DOHH2 (cell line): Measurements from ENCODE around the gene SCN8A.

Source experiments
- H3F3A ChIP-seq: fragments of 200-600 bp; sonication (generic), shearing (Covaris generic); 2 replicates; pipeline ENCODE4 v1.6.0; 2016; ENCODE audit warnings: antibody characterized with exemption, mild to moderate bottlenecking; ENCODE audit not compliant: control insufficient read depth, insufficient read depth
- H3K27ac ChIP-seq: fragments of 200-600 bp; sonication (generic); 2 replicates; pipeline ENCODE4 v1.5.1; 2014; ENCODE audit warnings: low read depth, mild to moderate bottlenecking, low read length, moderate library complexity
- H3K27me3 ChIP-seq: fragments of 200-600 bp; sonication (generic); 2 replicates; pipeline ENCODE4 v1.6.1; 2014; ENCODE audit warnings: mild to moderate bottlenecking, low read length, mixed read lengths; ENCODE audit not compliant: control insufficient read depth
- H3K36me3 ChIP-seq: fragments of 200-600 bp; sonication (generic); 2 replicates; pipeline ENCODE4 v1.6.1; 2014; ENCODE audit warnings: mild to moderate bottlenecking, low read length, moderate library complexity, mixed read lengths; ENCODE audit not compliant: control insufficient read depth
- H3K4me1 ChIP-seq: fragments of 200-600 bp; sonication (generic); 2 replicates; pipeline ENCODE4 v1.6.1; 2014; ENCODE audit warnings: mild to moderate bottlenecking, low read length, mixed read lengths; ENCODE audit not compliant: control insufficient read depth
- H3K4me2 ChIP-seq: fragments of 200-600 bp; sonication (generic); 2 replicates; pipeline ENCODE4 v1.6.0; 2014; ENCODE audit warnings: mild to moderate bottlenecking, low read length, moderate library complexity
- H3K4me3 ChIP-seq: fragments of 200-600 bp; sonication (generic); 2 replicates; pipeline ENCODE4 v1.5.1; 2014; ENCODE audit warnings: mild to moderate bottlenecking, low read length, mixed read lengths
- H3K79me2 ChIP-seq: fragments of 200-600 bp; sonication (generic); 2 replicates; pipeline ENCODE4 v1.6.1; 2014; ENCODE audit warnings: mild to moderate bottlenecking, low read length, mixed read lengths; ENCODE audit not compliant: control insufficient read depth
- H3K9me2 ChIP-seq: fragments of 200-600 bp; sonication (generic); replicated peaks from 2 replicates; pipeline ENCODE4 v1.6.1; 2014; ENCODE audit warnings: mild to moderate bottlenecking, low read length, mixed read lengths; ENCODE audit not compliant: control insufficient read depth
- H3K9me3 ChIP-seq: fragments of 200-600 bp; sonication (generic); 2 replicates; pipeline ENCODE4 v1.6.1; 2014; ENCODE audit warnings: antibody characterized with exemption, low read length, mixed read lengths; ENCODE audit not compliant: control insufficient read depth, insufficient read depth
- H4K20me1 ChIP-seq: fragments of 200-600 bp; sonication (generic); 2 replicates; pipeline ENCODE4 v1.6.0; 2014; ENCODE audit warnings: low read depth, mild to moderate bottlenecking, antibody characterized with exemption, low read length, moderate library complexity; ENCODE audit not compliant: control insufficient read depth, insufficient read depth
- CTCF ChIP-seq: fragments of 200-600 bp; sonication (generic); IDR thresholded peaks from one replicate; pipeline ENCODE4 v1.5.1; 2014; ENCODE audit warnings: antibody characterized with exemption, mild to moderate bottlenecking, low read depth, low read length; ENCODE audit not compliant: poor library complexity, severe bottlenecking
- EZH2phosphoT487 ChIP-seq: fragments of 200-600 bp; sonication (generic); IDR thresholded peaks from 2 replicates; pipeline ENCODE4 v1.6.1; 2017; ENCODE audit warnings: borderline replicate concordance, mild to moderate bottlenecking, antibody characterized with exemption, low read length, moderate library complexity, mixed read lengths

The SCN8A gene

DNA sequence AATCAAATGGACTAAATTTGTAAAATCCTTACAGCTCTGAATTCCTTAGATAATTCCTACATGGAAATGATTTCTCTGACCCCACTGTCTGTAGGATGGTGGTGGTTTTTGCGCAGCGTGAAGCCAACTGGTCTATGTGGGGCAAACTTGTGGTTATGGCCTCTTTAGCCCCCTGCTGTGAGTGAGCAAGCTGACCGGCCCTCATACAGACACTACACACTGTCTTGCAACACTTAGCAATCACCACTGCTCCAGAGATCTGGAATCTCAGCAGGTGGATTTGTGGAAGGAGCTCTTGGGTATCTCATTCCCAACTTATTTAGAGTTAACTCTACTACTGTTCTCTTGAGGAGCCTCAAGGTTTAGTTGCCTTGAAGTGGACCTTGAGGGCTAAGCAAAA is 70.2 kb downstream of the SCN8A start:
- no peak overlapping the region for H3K4me3 ChIP-seq
- H3K79me2 ChIP-seq = no peaks in the 10 kb centered on the region
- TF ChIP-seq EZH2phosphoT487 = no peak
- no peak for TF ChIP-seq CTCF
- no peak overlapping the region for H3K4me2 ChIP-seq
- no peaks in the 10 kb centered on the region for H3K36me3 ChIP-seq
- no peaks in the 10 kb centered on the region for H3K9me2 ChIP-seq
- no peaks in the 10 kb centered on the region for H3F3A ChIP-seq
- H3K27me3 ChIP-seq = peaks cover 6% of the 10 kb centered on the region; the same call in 1 of the 2 replicates
- H3K27ac ChIP-seq = no peak overlapping the region
- H4K20me1 ChIP-seq = no peaks in the 10 kb centered on the region
- H3K9me3 ChIP-seq = no peaks in the 10 kb centered on the region
- H3K4me1 ChIP-seq = no peaks in the 10 kb centered on the region

- Histone ChIP-seq H3F3A (no peaks in the 10 kb centered on the region), H3K27me3 (peaks cover 6% of the 10 kb centered on the region; the same call in 1 of the 2 replicates), H3K4me3 (no peak overlapping the region), H4K20me1 (no peaks in the 10 kb centered on the region), H3K36me3 (no peaks in the 10 kb centered on the region), H3K9me3 (no peaks in the 10 kb centered on the region), H3K4me2 (no peak overlapping the region), H3K4me1 (no peaks in the 10 kb centered on the region), H3K79me2 (no peaks in the 10 kb centered on the region), H3K9me2 (no peaks in the 10 kb centered on the region), H3K27ac (no peak overlapping the region)
- TF ChIP-seq EZH2phosphoT487 (no peak), CTCF (no peak)
These were observed 70.8 kb downstream of the SCN8A start for GRCh38 chr12:51661836-51662235.

GRCh38 chr12:51662728-51663154 is 71.7 kb downstream of the SCN8A start:
- H3K27ac ChIP-seq = no peak overlapping the region
- no peaks in the 10 kb centered on the region for H4K20me1 ChIP-seq
- H3K9me3 ChIP-seq = no peaks in the 10 kb centered on the region
- TF ChIP-seq CTCF = no peak
- no peak for TF ChIP-seq EZH2phosphoT487
- H3K27me3 ChIP-seq = peaks cover 6% of the 10 kb centered on the region; the same call in 1 of the 2 replicates
- no peaks in the 10 kb centered on the region for H3F3A ChIP-seq
- H3K79me2 ChIP-seq = no peaks in the 10 kb centered on the region
- no peaks in the 10 kb centered on the region for H3K9me2 ChIP-seq
- no peaks in the 10 kb centered on the region for H3K36me3 ChIP-seq
- no peak overlapping the region for H3K4me3 ChIP-seq
- H3K4me2 ChIP-seq = no peak overlapping the region
- no peaks in the 10 kb centered on the region for H3K4me1 ChIP-seq
